Motor neuron (in vitro differentiated cells): ENCODE data around the gene NAA38. TPM values are rescaled to one million over a fixed set of nuclear protein-coding genes. Genes with fewer than 3 reads are reported as not detected.
A peak's percentile ranks its signal among the peaks of the same experiment; 100 is the strongest.

Experiments
- ATAC-seq, 8 experiments: fragments of 200-7000 bp; cut with Tn5 transposase; replicated peaks in 6 of 8; 2 replicates each; pipeline ENCODE4 v1.8.0; 2021; ENCODE audit warnings: mild to moderate bottlenecking in 8 of 8, moderate library complexity in 8 of 8
- H3K27ac ChIP-seq, 2 donors: fragments of 250-450 bp; sonication (Bioruptor Pico); 2 replicates each; pipeline ENCODE4 v1.9.0; 2021; ENCODE audit warnings: antibody characterized with exemption in 2 of 2, mild to moderate bottlenecking in 2 of 2, moderate library complexity in 1 of 2
- H3K4me1 ChIP-seq, 2 donors: fragments of 250-450 bp; sonication (Bioruptor Pico); replicated peaks in 1 of 2; 2 replicates each; pipeline ENCODE4 v1.6.1; 2021; ENCODE audit warnings: antibody characterized with exemption in 2 of 2, mild to moderate bottlenecking in 2 of 2, moderate library complexity in 1 of 2
- H3K4me3 ChIP-seq, 5 donors: fragments of 250-450 bp; sonication (Bioruptor Pico); 2 replicates each; pipeline ENCODE4 v1.9.0; 2021; ENCODE audit warnings: antibody characterized with exemption in 5 of 5, mild to moderate bottlenecking in 5 of 5, moderate library complexity in 4 of 5
- WGBS, 10 experiments: fragments of 450-650 bp; shearing (Covaris generic); methylation state at CpG; one replicate each; pipeline ENCODE4 v1.0.0; 2022; 5-methylcytosine and 5-hydroxymethylcytosine counted together
- in situ Hi-C, 9 experiments: fragments of 400-800 bp; cut with MboI; loops; one replicate each; pipeline ENCODE4 v1.15.0; 2021; ENCODE audit warnings: low sequenced_read_pairs in 9 of 9, low pct_unique_long_range_greater_than_20kb in 2 of 9; ENCODE audit not compliant: unreplicated experiment in 9 of 9
- total RNA-seq, 8 experiments: library from RNA; unstranded; fragments of 300-600 nt; gene quantifications; 2 replicates each; pipeline versions ENCODE4 v1.2.3 to v1.2.4, GENCODE V29; 2022

NAA38 gene
- total RNA-seq, 8 experiments from 2014 or later, result 105 to 221 (median 145) TPM

DNA sequence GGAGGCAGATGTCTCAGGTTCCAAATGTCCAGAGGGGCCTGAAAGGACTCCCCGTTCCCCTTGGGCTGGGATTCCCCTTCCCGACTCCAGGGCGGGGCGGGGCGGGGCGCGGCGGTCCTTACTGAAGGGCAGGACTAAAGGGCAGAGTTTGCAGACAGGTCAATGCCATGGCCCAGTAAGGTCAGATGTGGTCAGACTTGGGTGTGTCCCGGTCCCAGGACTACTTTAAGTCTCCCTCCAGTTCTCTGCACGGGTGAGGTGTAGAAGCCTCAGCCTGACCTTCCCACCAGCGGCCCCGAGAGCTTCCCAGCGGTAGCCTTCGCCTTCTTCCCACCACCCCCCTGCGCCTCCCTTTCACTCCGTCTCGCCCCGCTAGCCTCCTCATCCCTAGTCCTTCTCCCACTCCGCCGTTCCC lies 22.8 kb downstream of the NAA38 start:
- 0% methylated on average over 1 of the region's 20 CpGs; no CpG with 5 or more reads in 9 of the 10 experiments for WGBS, 10 experiments
- Histone ChIP-seq H3K4me1 (peaks cover 13 to 18% of the 10 kb centered on the region in 2 donors), H3K4me3 (peak overlapping the region; percentile 42 to 66 (median 54)), H3K27ac (peak overlapping the region; percentile 67 to 68)
- in situ Hi-C loops, result loop anchor here in 1 of 9 experiments (25.0 kb wide), 1 partner anchor 122 kb away; the partner anchor contains the start of genes DNAH2 and EFNB3
- ATAC-seq, result peak in 2 of 8 experiments; percentile 3 to 15

DNA sequence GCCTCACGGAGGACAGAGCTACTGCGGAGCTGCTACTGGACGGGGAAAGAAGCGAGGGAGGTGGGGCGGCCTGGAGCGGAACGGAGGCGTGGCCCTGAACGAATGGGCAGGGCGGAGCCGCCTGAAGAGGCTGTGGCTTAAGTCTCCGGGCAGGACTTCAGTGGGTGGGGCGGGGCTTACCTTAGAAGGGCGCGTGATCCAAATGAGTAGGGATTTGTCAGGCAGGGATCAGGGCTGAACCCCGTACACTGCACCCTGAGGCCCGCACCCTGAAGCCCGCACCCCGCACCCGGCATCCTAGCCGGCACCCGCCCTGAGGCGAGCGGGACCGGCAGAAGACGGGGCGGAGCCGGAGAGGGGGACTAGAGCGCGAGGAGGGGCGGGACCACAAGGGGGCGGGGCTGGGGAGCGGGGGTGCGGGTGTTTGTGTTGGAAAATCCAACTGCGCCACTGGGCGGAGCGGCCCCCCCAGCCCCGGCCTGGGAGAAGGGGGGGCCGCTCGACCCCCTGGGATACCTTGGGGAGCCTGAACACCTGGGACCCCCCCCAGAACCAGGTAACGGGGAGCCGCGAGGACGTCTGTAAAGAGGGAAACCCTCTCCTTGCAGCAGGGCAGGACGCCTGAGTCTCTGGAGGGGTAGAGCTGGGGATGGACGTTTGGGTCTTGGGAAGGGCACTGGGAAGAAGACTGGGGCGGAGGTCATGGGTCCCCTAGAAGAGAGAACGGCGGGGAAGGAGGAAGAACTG lies 23.4 kb downstream of the NAA38 start, which contains the start of gene KDM6B:
Gene KDM6B (plus strand): TSS at position 423 of the 747 bp plus-strand sequence. CDS start 11,338 bp downstream, outside the sequence.
- Histone ChIP-seq H3K4me3 (peak within 1 kb of the TSS; percentile 42 to 66 (median 54)), H3K27ac (peak within 1 kb of the TSS; percentile 67 to 68), H3K4me1 (peaks cover 7 to 13% of the 10 kb centered on the region in 2 donors)
- 0% methylated on average over 1 to 5 of the region's 49 CpGs; no CpG with 5 or more reads in 7 of the 10 experiments for WGBS, 10 experiments
- peak; percentile 28 to 60 (median 45) for ATAC-seq
- in situ Hi-C loops, result loop anchor here in 1 of 9 experiments (25.0 kb wide), 1 partner anchor 122 kb away; the partner anchor contains the start of genes DNAH2 and EFNB3

GRCh38 chr17:7833011-7833794 lies 24.2 kb downstream of the NAA38 start:
- peak overlapping the region; percentile 42 to 66 (median 54) for H3K4me3 ChIP-seq
- ATAC-seq, result no peak
- in situ Hi-C loops, result loop anchor here in 1 of 9 experiments (25.0 kb wide), 1 partner anchor 121 kb away; the partner anchor contains the start of genes DNAH2 and EFNB3
- H3K27ac ChIP-seq, result no peak overlapping the region
- peaks cover 6 to 11% of the 10 kb centered on the region in 2 donors for H3K4me1 ChIP-seq
- 0 to 52% (median 24%) methylated on average over 1 to 13 of the region's 19 CpGs; no CpG with 5 or more reads in 2 of the 10 experiments for WGBS, 10 experiments

DNA sequence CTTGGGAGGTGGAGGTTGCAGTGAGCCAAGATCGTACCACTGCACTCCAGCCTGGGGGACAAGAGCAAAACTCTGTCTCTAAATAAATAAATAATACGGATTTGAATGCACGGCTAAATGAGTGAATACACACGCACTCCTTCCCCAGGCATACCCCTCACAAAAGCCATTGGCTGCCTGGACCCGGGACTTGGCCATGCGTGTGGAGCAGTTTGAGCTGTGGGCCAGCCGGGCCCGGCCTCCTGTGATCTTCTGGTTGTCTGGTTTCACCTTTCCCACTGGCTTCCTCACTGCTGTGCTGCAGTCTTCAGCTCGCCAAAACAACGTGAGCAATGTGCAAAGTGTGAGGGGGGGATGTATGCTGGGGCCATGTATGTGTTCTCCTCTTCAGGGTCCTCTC lies 24.9 kb downstream of the NAA38 start:
- ATAC-seq, result no peak
- WGBS, 10 experiments, result 31 to 81% (median 65%) methylated on average over 1 to 10 of the region's 10 CpGs; no CpG with 5 or more reads in 6 of the 10 experiments
- Histone ChIP-seq H3K27ac (no peak overlapping the region), H3K4me3 (no peak overlapping the region), H3K4me1 (peaks cover 6 to 10% of the 10 kb centered on the region in 2 donors)
- in situ Hi-C loops, result loop anchor here in 1 of 9 experiments (25.0 kb wide), 1 partner anchor 120 kb away; the partner anchor contains the start of genes DNAH2 and EFNB3

DNA sequence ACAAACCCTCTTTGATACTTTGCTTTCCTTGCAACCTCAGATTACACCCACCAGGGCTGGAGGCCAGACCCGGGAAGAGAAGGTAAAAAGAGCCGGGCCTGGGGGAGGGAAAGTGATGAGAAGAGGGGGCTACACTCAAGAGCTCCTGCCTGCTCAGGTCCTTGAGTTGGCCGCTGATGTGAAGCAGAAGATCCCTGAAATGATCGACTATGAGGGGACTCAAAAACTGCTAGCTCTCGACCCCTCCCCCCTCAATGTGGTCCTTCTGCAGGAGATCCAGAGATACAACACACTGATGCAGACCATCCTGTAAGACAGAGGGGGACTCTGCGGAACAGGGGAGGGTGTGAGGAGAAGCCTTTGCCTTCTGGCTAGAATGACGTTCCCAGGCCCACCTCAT lies 26.1 kb downstream of the NAA38 start:
- in situ Hi-C loops, result loop anchor here in 1 of 9 experiments (25.0 kb wide), 1 partner anchor 119 kb away; the partner anchor contains the start of genes DNAH2 and EFNB3
- no peak for ATAC-seq
- no peak overlapping the region for H3K27ac ChIP-seq
- peaks cover 5 to 6% of the 10 kb centered on the region in 2 donors for H3K4me1 ChIP-seq
- WGBS, 10 experiments, result 21 to 80% (median 62%) methylated on average over 1 to 4 of the region's 7 CpGs; no CpG with 5 or more reads in 5 of the 10 experiments
- H3K4me3 ChIP-seq, result no peak overlapping the region

- peaks cover 5 to 7% of the 10 kb centered on the region in 2 donors for H3K4me1 ChIP-seq
- in situ Hi-C loops, result loop anchor here in 1 of 9 experiments (25.0 kb wide), 1 partner anchor 118 kb away; the partner anchor contains the start of genes DNAH2 and EFNB3
- 65 to 100% (median 69%) methylated on average over 2 to 6 of the region's 8 CpGs; no CpG with 5 or more reads in 7 of the 10 experiments for WGBS, 10 experiments
Observed at GRCh38 chr17:7830616-7831015, 26.7 kb downstream of the NAA38 start.

GRCh38 chr17:7825206-7825990 lies 32.0 kb downstream of the NAA38 start:
- Histone ChIP-seq H3K4me1 (peaks cover 4 to 7% of the 10 kb centered on the region in 2 donors), H3K27ac (no peak overlapping the region), H3K4me3 (no peak overlapping the region)
- WGBS, 10 experiments, result 7 to 77% (median 29%) methylated on average over 3 to 10 of the region's 12 CpGs
- peak in 7 of 8 experiments; percentile 51 to 96 (median 90) for ATAC-seq
- in situ Hi-C loops, result loop anchor here in 2 of 9 experiments (10.0 to 25.0 kb wide), 2 partner anchors 113 to 159 kb away; partner anchors contain the start of genes DNAH2 (in 1 of the 2) and EFNB3 (in 1 of the 2)

More at GRCh38 chr17:7830616-7831015, 26.7 kb downstream of the NAA38 start:
- H3K4me3 ChIP-seq, result no peak overlapping the region
- ATAC-seq, result no peak
- H3K27ac ChIP-seq, result no peak overlapping the region

DNA sequence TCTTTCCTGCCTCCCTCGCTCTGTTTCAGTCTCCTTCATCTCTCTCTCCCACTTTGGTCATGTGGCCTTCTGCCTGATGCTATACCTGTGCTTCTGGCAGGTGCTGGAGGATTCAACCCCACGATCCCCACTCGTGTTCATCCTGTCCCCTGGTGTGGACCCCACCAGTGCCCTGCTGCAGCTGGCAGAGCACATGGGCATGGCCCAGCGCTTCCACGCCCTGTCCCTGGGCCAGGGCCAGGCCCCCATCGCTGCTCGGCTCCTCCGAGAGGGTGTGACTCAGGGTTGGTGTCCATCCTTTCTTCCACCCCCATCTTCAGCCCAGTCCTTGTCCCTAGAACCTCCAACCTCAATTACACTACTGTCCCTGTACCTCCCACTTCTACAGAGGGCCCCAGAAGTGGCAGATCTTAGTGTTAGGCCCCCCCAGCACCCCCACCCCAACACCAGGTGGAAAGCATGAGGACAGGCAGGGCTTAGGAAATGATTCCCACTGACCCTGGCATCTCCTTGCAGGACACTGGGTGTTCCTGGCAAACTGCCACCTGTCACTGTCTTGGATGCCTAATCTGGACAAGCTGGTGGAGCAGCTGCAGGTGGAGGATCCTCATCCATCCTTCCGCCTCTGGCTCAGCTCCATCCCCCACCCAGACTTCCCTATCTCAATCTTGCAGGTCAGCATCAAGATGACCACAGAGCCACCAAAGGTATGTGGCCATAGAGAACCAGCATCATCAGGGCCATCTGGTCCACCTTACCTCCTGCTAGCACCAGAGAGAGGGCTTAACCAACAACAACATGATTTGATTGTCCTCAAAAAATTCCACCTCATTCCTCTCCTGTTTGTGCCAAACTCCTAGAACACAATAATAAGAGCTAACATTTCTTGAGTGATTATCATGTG lies 33.1 kb downstream of the NAA38 start:
- in situ Hi-C loops, result loop anchor here in 1 of 9 experiments (10.0 kb wide), 1 partner anchor 161 kb away; no protein-coding TSS in a partner anchor
- no peak for ATAC-seq
- Histone ChIP-seq H3K27ac (no peak overlapping the region), H3K4me3 (no peak overlapping the region), H3K4me1 (peaks cover 4 to 7% of the 10 kb centered on the region in 2 donors)
- 15 to 100% (median 73%) methylated on average over 1 to 4 of the region's 9 CpGs; no CpG with 5 or more reads in 4 of the 10 experiments for WGBS, 10 experiments

DNA sequence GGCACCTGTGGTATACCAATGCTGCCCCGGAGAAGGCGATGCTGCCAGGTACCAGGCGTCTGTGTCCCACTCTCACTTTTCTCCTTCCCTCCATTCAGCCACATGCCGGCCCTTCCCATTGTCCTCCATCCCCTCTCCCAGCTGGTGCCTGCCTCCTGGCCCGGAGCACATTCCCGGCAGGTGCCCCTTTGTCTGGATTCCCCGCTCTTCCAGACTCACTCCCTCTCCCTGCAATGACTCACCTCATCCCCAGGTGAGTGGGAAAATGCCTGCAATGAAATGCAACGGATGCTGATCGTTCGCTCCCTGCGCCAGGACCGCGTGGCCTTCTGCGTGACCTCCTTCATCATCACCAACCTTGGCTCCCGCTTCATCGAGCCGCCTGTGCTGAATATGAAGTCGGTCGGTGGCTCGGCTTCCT lies 33.8 kb downstream of the NAA38 start:
- Histone ChIP-seq H3K4me3 (no peak overlapping the region), H3K27ac (no peak overlapping the region), H3K4me1 (peaks cover 4 to 7% of the 10 kb centered on the region in 2 donors)
- WGBS, 10 experiments, result 53 to 100% (median 75%) methylated on average over 1 to 14 of the region's 20 CpGs; no CpG with 5 or more reads in 3 of the 10 experiments
- in situ Hi-C loops, result loop anchor here in 1 of 9 experiments (10.0 kb wide), 1 partner anchor 161 kb away; no protein-coding TSS in a partner anchor
- no peak for ATAC-seq

DNA sequence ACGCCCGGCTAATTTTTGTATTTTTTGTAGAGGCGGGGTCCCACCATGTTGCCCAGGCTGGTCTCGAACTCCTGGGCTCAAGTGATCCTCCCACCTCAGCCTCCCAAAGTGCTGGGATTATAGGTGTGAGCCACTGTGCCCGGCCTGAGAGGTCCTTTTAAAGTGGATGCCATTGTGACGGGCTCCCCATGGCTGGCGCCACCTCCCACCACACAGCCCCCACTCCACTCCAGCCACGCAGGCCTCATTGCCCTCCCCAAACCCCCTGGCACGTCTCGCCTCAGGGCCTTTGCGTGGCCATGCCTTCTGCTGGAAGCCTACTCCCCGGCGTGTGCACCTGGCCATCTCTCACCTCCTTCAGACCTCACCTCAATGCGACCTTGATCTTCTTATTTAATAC lies 35.2 kb downstream of the NAA38 start:
- 39 to 86% (median 66%) methylated on average over 1 to 9 of the region's 14 CpGs; no CpG with 5 or more reads in 6 of the 10 experiments for WGBS, 10 experiments
- H3K4me1 ChIP-seq, result peaks cover 4 to 7% of the 10 kb centered on the region in 2 donors
- in situ Hi-C loops, result loop anchor here in 1 of 9 experiments (10.0 kb wide), 1 partner anchor 163 kb away; no protein-coding TSS in a partner anchor
- no peak overlapping the region for H3K27ac ChIP-seq
- H3K4me3 ChIP-seq, result no peak overlapping the region
- ATAC-seq, result no peak

- peaks cover 0 to 3% of the 10 kb centered on the region in 2 donors for H3K4me1 ChIP-seq
- in situ Hi-C loops, result loop anchor here in 1 of 9 experiments (10.0 kb wide), 1 partner anchor 165 kb away; no protein-coding TSS in a partner anchor
- H3K27ac ChIP-seq, result no peak overlapping the region
- no peak for ATAC-seq
- WGBS, 10 experiments, result 0 to 100% (median 20%) methylated on average over 1 to 3 of the region's 5 CpGs; no CpG with 5 or more reads in 5 of the 10 experiments
- no peak overlapping the region for H3K4me3 ChIP-seq
Observed at GRCh38 chr17:7820231-7820630, 37.1 kb downstream of the NAA38 start.
